Measurements from ENCODE around the gene CAMK2B. TPM values are rescaled to one million over a fixed set of nuclear protein-coding genes. Genes with fewer than 3 reads are reported as not detected.

CAMK2B gene
- total RNA-seq, 1 donor from 2014 or later: 96.1 TPM

DNA sequence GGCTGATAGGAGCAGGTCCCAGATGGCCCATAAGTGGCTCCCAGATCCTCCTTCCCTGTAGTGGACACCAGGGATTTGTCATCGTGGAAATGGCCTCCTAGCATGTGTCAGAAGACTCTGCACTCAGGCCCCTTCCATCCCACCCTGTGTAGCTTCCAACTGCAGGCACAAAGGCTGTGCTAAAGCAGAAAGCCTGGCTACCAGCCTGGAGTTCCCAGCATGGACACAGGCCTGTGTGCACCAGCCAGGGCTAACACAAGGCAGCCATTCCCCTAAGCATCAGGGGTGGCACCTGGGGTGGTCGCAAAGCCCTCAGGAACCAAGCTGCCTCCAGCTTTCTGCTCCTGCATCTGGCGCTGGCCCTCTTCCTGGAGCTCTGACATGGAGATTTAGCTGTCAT lies 4.5 kb upstream of the CAMK2B start:
- no peak for DNase-seq

DNA sequence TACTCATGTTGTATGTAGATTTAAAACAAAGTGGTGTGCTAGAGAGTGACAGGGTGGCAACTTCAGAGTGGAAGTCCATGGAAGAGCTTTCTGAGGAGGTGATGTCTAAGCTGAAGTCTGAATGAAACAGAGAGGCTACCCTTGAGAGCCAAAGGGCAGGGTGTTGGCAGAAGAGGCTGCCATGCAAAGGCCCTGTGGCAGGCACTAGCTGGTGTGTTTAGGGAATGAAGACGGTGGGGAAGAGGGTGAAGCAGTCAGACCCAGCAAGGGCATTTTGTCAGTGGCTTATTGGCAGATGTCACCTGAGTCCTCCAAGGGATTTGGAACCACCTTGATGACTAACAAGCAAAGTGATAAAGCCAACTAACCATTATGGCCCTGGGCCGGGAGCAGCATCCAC lies 3.7 kb upstream of the CAMK2B start:
- DNase-seq: no peak

DNA sequence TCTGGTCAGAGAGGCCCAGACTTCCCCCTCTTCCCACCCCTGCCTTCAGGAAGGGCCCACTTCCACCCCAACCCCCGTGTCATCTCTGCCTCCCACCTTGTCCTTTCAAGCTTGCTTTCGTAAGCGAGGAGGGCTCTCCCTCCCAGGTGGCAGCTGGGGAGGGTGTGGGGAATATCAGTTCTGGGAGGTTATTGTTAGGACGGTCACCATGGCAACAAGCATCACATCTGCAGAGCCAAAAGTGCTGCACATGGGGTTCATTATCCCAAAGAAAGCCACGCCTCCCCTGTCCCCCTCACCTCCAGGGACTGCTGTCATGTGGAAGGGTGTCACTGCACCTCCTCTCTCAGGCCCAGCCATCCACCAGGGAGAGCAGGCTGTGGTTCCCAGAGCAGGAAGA lies 2.6 kb upstream of the CAMK2B start:
- DNase-seq: no peak

DNA sequence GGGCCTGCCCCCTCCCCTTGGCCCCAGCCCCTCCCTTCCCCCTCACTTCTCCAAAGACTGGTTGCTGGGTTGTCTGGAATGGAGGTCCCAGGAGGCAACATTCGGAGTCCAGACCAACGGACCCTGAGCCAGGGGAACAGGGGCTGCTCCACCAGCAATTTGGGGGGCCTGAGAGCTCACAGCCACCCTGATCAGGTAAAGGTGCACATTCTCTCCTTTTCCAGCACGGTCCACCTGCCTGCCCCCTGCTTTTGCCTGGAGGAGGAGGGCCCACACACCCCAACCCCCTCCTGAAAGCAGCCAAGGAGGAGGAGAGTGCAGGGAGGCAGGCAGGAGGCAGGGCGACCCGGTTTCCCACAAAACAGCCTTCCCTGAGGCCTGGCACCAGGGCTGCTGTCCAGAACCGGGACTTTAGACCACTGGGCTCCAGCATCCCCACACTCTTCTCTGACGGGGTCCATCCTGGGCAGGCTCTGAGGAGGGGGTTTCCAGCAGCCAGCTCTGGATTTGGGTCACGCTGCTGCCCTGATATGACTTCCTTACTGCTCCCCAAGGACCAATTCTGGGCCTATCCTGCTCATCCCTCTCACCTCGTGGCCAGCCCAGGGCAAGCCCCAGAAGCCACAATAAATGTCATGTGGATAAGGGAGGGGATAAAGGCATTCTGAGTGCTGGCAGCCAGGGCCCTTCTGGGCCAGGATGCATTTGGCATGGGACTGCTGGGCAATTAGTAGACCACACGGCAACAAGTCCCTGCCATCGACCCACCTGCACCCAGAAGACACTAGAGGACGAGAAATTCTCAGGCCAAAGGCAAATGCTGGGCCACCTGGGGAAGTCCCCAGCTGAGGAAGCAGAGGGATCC lies 1.1 kb upstream of the CAMK2B start:
- no peak for DNase-seq

DNA sequence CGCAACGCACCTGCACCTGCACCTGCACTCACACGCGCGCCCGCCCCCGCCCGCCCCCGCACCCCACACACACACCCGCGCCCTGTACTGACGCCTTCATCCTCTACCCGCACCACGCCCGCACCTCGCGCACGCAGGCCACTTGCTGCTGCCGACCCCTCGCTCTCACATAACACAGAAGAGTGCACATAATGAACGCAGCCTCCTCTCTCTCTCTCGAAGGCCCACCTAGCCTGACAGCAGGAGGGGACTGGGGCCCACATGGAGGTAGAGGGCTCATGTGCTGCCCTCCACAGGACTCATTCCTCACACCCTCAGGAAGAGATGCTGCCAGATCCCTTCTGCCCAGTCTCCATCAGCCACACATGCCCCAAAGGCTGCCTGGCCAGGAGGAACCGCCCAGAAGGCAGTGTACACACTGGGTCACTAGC lies 432 bp upstream of the CAMK2B start:
- no peak for DNase-seq

DNA sequence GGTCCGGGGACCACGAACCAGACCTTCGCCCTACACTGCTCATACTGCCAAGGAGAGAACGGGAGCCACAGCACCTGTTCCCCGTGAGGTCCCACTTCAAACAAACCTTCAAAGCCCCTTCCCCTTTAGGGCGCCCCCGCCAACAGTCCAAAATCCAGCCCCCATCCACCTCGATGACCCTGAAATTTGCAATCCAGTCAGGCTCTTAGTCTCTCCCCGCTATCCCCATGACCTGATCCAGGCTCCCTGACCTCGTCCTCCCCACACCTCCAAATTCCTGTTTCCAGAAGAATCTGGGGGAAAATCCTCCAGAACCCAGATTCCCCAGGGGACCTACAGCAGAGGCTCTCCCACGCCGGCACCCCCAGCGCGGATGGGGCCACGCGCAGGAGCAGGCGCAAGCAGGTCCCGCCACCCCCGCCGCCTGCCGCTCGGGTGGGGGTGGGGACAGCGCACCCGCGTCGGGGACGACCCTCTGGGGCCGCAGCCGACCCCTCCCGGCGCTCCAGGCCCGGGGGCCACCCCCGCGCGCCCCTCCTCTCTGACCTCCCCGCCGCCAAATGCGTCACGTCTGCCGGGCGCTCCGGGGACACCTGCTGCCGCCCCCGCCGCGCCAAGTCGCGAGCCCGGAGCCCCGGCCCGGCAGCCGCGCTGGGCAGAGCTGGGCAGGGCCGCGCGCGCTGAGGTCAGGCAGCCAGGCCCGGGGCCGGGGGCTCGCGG lies 753 bp downstream of the CAMK2B start:
- no peak for DNase-seq

DNA sequence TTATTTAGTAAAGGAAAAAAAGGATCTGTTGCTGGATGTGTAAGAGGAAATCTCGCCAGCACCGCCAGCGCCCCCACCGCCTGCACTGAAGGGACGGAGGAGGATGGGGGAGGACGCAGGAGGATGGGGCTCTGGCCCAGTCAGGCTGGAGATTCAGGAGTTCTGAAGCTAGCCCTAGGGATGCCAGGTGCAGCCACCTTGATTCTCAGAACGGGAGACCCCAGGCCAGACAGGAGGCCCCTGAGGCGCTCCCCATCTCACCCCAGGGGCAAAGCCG lies 1.3 kb downstream of the CAMK2B start:
- DNase-seq: no peak

DNA sequence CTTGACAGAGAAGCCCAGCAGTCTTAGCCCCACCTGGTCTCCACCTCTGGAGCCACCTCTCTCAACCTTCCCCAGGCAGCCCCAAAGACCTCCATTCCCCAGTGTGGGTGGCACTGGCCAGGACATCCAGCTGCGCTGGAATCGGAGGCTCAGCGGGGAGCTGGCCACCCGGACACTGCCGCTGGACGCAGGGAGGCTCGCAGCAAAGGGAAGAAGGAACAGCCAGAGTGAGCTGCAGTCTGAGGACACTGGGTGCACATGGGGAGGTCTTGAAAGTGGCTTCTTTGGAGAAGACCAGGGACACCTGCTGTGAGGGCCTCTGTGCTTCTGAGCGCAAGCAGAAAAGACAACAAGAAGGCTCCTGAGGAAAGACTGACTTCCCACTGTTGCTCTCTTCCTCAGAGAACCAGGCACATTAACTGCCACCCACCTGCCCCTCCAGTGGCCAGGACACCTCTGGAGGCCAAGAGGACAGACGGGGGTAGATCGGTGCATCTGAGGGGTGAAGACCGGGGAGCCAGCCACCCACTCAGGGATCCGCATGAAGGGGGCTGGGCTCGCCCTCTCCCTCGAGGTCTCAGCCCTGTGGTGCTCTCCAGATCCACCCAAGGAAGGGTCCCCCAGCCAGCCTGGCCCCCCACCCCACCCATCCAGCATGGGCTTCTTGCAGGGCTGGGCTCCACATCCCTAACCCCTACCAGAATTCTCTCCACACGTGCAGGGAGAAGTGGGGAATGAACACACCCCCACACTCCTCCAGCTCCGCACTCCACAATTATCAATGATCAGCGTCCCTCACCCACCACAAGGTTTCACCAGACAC lies 1.8 kb downstream of the CAMK2B start:
- no peak for DNase-seq

DNA sequence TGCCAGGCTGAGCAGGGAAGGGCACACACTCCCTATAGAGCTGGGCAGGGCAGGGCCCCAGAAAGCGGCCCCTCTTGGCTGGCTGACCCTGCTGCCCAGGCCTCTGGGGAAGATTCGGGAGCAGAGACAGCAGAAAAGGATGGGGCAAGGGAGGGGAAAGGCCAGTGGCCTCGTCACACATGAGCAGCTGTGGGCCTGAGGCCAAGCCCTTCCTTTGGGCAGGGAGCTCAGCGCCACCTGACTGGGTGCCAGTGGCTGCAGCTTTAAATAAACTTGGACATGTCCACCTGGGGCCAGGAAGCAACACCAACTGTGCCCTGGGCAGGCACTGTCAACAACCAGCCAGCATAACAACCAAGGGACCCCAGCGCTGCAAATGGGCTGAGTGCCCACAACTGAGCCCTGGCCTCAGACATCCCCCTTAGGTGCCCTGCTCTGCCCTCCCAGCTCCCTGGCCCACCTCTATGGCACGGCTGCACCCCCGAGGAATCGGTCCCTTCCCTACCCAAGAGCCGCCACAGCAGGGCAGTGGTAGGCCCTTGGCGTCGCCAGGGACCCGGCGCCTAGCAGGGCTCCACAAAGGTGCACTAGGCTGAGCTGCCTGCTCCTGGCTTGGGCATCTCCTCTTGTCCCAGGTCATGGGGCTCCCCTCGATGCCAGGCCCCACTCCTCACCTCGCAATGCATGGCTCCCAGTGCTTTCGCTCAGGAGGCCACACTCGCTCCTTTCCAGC lies 2.6 kb downstream of the CAMK2B start:
- DNase-seq: no peak

DNA sequence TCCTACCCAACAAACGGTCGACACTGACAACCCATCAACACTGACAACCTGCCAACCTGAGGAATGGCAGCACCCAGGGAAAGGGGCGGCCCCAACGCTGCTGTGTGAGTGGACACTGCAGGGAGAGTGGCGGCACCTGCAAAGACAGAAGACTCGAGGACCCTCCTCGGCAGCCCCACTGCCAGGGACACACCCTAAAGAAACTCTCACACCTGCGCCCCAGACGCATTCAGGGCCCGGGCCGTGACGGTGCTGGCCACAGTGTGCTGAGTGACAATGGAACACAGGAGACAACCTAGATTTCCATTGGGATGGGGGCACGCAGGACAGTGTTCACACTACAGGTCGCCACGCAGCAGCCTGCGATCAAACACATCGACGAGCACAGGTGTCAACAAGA lies 3.6 kb downstream of the CAMK2B start:
- no peak for DNase-seq

DNA sequence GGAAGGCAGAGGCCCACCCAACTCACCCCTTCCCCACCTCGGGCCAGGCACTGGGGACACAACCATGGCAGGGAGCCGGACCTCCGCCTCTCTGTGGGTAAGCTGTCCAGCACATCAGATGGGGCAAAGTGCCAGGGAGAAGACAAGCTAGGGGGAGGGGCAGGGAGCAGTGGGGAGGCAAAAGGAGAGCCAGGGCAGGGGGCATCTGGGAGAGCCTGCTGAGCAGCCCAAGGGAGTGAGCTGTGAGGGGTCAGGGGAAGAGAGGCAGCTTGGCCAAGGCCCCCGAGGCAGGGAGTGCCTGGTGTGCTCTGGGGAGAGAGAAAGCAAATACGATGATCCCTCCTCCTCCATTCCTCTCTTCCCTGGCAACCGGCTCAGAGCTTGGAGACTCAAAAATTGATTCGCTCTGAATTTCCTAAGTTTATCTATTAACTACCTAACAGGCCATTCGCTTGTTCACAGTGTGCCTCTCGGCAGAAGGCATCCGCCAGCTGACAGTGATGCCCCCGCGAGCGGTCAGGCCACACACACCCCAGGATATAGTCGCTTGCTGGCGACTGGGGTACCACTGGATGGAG lies 4.5 kb downstream of the CAMK2B start:
- no peak for DNase-seq

DNA sequence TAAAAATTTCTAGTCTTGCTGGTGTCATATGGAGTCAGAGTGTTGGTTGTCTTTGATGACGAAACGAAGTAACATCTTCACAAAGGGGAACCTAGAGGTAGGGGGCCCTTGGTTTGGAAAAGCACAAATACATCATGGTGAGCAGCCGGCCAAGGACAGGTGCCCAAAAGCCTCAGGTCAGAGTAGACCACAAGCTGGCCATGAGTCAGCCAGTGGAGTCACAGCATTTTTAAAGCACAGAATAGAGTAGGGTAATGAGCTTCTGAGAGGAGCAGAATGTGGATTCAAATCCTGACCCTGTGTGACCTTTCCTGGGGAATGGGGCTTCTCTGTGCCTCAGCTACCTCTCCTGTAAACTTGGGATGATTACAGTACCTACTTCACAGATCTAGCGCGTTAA lies 5.3 kb downstream of the CAMK2B start:
- no peak for DNase-seq

DNA sequence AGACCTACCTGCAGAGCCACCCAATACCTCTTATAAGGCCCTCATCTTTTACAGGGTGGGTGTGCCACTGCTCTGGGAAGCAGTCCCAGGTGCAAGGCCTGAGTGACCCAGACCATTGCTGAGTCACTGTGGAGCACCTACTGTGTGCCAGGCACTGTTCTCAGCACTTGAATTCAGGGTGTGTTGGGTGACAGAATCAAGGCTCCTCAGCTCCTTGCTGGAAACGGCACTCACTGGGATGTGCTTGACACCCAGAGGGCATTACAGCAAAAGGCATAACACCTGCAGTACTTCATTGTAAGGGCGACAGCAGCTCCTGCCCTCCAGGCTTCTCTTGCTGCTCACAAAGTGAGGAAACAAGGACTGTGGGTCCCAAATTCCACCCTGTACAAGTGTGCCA lies 7.1 kb downstream of the CAMK2B start:
- no peak for DNase-seq

DNA sequence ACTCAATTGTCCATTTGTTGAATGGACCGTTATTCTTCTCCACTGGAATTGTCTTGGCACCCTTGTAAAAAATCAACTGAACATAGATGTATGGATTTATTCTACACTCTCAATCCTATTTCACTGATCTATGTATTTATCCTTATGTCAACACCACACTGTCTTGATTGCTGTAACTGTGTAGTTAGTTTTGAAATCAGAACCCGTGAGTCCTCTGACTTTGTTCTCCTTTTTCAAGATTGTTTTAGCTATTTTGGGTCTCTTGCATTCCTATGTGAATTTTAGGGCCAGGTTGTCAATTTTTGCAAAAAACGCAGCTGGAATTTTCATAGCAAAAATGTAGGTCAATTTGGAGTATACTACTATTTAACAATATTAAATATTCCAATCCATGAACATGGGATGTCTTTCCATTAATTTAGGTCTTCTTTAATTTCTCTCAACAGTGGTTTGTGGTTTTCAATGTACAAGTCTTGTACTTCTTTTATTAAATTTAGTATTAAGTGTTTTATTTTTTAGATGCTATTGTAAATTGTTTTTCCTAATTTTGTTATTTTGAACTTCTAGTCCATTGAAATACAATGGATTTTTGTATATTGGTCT lies 10.0 kb downstream of the CAMK2B start:
- no peak for DNase-seq

DNA sequence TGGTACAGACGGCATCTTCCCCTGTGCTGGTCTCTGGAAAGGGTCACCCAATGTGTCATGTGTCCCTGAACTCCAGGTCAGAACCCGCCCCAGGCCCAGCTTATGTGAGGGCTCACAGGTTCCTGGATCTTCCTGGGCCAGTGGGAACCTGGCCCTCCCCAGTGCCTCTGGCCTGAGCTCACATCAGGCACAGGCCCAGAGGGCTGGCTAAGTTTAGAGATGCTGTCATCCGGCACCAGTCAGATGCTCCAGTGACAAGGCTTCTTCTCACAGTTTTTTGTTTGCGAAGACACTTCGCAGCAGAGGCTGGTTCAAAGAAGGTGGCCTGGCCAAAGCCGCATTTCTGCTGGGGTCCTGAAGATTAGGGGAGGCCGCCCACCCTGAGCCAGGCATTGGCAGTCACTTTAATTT lies 11.8 kb downstream of the CAMK2B start:
- no peak for DNase-seq

DNA sequence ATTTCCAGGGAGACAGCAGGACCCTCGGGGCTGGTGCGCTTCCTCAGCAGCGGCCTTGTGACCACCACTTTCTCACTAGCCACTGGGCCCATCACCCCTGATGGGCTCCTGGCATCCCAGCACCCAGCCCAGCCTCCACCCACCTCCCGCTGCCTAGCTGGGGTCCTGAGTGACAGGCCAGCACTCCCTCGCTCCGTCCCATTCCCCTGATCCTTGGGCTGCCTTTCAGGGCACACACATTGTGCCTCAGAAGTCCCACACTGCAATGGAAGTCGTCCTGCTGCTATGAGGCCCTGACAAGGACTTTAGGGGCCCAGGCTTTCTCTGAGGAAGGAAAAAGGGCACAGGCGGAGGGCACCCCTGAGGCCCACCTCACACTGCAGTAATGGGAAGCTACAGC lies 12.4 kb downstream of the CAMK2B start:
- no peak for DNase-seq

DNA sequence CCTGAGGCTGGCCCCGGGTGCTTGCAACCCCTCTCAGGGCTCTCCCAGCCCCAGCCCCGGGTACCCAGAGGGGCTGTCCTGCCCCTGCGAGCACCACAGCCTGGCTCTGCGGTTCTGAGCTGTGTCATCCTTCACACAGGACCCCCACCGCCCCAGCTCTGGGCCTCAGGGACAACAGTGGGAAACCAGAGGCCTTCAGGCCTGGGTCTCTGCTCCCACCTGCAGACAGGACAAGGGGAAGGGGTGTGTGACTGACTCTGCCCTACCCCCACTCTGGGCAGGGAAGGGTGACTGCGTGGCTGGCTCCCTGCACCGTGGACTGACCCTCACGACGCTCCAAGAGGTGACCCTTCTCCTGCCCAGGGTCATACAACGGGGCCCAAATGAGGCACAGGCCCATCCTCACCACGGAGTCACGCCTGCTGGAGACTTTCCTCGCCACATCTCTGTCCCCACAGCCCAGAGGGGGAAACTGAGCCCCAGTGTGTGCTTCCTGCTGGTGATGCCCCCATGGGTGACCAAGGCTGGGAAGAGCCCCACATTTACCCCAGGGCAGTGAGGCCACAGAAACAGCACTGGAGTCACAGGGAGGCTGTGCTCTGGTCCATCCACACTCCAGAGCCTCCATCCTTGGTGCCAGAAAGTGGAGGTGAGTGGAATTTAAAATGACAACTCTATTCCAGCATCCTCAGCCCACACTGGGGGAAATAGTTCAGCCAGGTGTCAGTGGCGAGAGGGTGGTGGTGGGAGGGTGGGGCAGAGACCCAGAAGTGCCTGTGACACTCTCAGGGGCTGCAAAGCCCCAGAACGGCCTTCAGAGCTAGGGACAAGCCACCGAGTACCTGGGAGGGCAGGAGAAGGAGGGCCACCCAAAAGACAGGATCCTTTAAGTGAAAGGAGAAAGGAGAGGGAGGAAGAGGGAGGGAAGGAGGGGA lies 13.6 kb downstream of the CAMK2B start:
- no peak for DNase-seq

DNA sequence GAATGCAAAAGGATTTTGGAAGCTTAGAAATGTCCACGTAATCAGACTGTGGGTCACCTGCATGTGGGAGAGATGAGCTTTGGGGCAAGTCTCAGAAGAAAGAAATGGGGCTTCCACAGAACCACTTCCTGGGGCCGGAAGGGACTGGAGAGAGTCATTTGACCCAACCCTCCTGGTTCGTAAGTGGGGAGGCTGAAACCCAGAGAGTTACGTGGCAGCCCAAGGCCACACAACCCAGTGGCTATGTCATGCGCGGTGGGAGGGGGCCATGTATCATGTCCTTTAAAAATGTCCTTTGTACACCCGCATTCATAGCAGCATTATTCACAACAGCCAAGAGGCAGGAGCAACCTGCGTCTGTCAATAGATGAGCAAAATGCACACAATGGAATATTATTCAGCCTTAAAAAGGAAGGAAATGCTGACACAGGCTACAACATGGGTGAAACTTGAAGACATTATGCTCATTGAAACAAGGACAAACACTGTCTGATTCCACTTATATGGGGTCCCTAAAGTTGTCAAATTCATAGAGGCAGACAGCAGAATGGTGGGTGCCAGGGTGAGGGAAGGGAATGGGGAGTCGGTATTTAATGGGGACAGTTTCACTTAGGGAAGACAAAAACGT lies 15.1 kb downstream of the CAMK2B start:
- no peak for DNase-seq

DNA sequence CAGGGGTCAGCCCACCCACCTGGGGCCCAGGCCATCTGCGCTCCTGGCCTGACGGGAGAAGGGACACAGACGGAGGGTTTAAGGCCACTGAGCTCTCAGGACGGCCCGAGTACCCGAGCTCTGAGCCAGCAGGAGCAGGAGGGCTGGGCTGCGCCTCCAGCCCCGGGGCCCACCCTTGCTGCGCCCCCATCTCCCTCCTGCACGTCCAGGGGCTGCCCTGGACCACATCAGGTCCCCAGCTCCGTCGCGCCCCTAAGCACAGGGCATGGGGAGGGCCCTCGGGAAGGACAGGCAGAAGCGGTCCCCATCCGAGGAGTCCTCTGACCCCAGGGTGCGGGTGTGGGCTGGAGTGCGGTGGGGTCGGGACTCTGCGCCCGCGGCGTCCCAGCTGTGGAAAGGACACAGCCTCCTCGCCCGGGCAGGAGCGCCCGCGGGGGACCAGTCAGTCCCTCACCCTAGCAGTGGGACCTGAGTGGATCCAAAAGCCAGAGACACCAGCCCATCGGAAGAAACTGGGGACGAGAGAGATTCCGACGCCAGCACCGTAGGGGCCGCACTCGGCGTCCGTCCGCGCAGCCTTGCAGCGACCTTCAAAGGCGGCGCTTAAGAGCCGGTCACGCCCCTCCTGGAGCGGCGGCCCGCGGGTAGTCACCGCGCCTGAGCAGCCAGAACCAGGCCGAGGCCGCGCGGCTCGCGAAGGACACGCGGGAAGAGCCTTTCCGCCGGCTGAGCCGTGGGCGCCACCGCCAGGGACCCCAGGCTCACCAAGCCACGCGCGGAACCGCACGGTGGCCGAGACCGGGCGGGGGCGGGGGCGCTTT lies 15.9 kb downstream of the CAMK2B start:
- no peak for DNase-seq
